HG03139 (cell line): ENCODE results near the gene GDA.
"Not testable (repeated sequence)": the region's sequence is repeated elsewhere in the genome, so short reads cannot be mapped to it uniquely, and the experiment has no call there.

Experiments
- ATAC-seq: cut with Tn5 transposase; IDR thresholded peaks from one replicate; pipeline ENCODE4 v1.9.1; 2021; ENCODE audit not compliant: unreplicated experiment

The GDA gene

DNA sequence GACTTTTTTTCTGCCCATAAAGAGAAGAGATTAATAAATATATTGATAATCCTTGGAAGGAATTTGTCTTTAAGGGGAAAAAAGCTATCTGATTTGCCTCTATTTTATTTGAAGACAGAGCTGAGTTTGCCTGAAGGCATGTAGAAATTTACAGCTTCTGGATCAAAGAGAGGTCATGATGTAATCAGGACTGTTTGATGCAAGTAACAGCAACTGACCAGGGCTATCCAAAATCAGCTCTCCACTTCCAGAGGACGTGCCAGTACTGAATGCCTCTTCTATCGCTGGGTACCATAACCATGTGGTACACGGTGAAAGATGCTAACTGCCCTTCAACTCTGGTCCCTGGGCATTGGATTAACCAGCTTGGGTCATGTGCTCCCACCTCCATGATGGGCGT, 125.2 kb downstream of the GDA start:
- no peak for ATAC-seq

DNA sequence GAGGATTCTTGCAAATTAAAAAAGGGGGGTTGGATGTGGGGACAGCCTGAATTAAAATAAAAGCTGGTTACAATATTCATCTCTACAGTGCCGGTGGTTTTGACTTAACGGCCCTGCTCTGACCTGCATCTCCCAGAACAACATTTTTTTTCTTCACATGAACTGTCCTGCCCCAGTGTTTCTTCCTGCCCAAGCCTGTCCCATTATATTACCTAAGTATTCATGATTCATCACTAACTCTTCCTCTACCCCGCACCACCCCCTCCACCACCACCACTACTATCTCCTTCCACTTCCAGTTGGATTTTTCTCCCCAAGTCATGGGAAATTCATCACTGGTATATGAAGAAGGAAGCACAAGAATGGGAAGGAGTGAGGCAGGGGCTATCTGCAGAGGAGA, 125.7 kb downstream of the GDA start:
- no peak for ATAC-seq

DNA sequence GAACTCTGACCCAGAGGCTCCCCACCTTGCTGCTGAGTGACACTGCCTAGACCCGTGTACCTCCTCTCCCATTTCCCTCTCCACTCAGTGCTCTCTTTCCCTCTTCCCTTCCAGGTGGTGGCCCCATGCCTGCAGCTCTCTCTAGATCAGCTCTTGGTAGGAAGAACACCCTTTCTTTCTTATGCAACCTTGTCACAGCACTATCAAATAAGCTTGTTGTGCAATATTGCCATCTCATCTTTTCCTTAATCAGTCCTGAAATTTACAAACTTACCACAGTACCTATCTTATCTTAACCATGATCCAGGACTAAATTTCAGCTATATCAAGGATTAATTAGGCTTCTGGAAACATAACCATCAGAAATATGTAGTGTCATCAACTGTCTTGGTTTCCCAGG, 127.2 kb downstream of the GDA start:
- ATAC-seq: no peak

DNA sequence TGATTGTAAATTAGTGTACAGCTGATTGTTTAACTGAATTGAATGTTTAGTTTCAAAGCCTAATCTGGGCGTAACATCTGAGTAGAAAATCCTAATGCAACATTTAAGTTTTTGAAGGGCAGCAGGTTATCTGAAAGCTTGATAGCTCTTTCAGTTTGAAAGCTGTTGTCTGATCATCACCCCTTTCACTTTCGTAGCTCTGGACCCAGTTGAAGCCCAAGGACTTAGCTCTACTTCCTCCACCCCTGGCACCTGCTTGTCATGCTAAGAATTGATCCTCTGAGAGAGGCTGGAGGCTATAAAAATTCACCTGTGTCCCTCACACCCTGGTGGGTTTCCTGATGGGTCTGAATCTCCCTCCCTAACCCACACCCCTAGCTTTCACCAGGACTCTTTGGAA, 129.7 kb downstream of the GDA start:
- ATAC-seq: peak; percentile 66

DNA sequence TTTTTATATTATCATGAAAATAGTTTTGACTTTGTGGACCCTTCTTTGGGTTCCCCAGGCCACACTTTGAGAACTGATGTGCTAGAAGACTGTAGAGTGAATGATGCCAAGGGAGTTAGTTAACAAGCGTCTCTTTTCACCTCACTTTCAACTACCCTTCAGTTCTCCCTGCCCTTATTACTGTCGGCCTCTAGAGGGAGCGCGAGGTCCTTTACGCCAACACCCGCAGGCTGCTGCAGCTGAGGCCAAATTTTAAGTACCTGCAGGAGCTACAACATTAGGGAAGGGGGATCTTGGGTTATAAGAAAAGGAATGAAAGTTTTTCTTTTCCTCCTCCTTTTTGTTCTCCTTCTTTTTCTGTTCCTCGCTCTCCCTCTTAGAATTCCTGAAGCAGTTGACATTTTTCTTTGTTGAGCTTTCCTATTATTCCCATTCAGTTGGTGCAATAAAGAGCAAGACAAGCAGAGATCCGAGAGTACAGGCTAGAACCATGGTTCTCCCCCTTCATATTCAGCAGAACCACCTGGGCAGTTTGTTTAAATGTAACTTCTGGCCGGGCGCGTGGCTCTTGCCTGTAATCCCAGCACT, 131.8 kb downstream of the GDA start:
- peak; percentile 80 for ATAC-seq

DNA sequence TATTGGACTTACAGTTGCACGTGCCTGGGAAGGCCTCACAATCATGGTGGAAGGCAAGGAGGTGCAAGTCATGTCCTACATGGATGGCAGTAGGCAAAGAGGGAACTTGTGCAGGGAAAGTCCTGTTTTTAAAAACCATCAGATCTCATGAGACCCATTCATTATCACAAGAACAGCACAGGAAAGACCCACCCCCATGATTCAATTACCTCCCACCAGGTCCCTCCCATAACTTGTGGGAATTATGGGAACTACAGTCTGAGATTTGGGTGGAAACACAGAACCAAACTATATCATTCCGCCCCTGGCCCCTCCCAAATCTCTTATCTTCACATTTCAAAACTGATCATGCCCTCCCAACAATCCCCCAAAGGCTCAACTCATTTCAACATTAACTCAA, 140.2 kb downstream of the GDA start:
- no peak for ATAC-seq

DNA sequence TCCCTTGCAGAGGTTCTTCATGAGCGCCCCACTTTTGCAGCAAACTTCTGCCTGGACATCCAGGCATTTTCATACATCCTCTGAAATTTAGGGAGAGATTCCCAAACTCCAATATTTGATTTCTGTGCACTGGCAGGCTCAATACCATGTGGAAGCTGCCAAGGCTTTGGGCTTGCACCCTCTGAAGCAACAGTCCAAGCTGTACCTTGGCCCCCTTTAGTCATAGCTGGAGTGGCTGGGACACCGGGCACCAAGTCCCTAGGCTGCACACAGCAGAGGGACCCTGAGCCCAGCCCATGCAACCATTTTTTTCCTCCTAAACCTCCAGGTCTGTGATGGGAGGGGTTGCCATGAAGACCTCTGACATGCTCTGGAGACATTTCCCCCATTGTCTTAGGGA, 141.1 kb downstream of the GDA start:
- no peak for ATAC-seq

DNA sequence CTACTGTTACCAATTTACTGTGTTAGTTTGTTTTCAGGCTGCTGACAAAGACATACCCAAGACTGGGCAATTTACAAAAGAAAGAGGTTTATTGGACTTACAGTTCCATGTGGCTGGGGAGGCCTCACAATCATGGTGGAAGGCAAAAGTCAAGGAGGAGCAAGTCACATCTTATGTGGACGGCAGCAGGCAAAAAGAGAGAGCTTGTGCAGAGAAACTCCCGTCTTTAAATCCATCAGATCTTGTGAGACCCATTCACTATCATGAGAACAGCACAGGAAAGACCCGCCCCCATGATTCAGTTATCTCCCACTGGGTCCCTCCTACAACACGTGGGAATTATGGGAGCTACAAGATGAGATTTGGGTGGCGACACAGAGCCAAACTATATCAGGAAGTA, 142.3 kb downstream of the GDA start:
- ATAC-seq: not testable (repeated sequence)

DNA sequence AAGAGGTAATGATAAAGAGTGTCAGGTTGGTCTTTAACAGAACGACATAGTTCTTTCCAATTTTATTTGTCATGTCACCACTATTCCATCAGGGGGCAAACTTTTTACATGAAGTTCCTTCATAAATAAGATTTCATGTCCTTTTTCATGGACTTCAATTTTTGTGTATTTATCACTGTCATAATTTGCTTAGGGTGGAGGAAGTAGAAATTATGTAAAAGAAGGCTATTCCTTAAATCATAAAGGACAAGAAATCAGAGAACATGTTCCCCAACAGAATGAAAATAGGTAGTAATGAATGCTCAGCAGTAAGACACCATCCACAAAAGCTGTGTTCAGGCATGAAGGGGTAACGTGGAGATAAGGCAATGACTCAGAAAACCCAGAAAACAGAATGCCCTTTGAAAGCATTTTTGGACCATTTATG, 143.0 kb downstream of the GDA start:
- no peak for ATAC-seq

DNA sequence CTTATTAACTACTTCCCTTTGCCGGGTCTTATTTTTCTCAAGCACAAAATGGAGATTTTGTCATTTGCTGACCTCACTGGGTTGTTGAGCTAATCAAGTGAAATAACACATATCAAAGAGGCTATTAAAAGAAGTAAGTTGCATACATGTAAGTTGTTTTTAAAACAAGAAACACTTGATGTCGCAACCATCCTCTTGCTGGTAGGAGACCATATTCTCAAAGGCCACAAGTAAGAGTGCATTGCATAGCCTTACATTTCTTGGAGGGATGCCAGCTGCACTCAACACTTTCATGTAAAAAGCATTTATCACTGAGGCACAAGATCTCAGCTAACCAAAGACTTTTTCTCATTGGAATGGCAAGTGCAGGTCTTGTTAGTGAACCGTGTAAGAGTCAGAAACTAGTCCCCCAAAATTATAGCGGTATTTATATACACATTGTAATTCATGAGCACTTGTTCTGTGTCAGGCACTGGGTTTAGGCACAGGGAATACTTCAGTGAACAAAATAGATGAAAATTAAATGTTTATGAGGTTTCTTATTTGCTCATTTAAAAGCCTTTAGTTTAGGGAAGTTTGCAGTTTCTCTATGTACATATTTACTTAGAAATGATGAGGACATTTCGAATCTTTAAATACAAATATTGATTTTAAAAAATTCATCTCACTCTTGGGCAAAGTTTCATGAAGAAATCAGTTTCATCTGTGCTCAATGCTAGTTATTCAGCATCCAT, 143.8 kb downstream of the GDA start:
- no peak for ATAC-seq

DNA sequence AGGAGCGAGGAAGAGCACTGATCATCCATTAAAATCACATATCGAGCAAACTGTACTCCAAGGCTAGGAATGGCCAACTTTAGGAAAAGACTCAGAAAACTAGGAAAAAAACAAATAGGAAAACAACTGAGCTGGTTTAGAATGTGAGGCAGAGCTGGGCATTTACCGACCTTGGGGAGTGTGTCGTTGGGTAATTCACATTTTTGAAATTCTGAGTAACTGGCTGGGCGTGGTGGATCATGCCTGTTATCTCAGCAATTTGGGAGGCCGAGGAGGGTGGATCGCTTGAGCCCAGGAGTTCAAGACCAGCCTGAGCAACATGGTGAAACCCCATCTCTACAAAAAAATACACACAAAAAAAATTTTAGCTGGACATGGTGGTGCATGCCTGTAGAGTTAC, 145.7 kb downstream of the GDA start:
- ATAC-seq: no peak

DNA sequence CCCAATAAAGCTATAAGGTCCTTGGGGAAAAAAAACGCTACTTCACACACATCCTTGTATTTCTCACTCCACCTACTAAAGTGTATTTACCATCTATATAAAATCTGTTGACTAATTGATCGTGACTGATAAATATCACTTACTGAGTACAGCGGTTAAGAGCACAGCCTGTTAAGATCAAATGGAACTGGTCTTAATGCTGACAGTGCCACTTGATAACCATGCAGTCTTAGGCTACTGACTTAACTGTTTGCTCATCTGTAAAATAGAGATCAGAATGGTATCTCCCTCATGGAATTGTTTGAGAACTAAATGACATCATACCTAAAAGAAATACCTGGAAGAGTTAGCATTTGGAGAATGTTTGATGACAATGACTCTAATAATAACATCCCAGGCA, 148.3 kb downstream of the GDA start:
- no peak for ATAC-seq

DNA sequence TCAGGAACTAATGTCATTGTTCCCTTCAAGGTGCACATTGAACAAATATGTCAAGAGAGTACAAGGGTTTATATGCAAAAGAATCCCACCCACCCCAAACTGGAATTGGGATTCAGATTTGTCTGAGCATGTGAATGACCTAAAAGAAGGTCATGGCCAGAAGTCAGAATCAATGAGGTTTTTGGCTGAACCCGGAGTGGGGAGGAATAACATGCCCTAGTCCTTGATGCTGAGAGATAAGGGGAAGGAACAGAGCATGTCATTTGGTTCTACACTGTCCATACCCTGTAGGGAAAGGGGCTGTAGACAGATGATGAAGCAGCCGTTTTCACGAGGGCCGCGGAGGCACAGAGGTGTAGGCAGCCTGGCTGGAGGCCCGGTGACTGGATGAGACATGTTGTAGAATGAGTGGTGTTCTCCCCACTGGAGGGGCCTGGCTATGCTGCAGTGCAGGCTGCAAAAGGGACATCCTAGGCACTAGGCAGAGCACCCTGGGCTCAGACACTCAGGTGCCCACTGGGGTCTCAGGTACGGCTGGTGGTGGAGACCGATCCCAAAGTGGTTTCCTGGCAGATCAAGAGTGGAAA, 149.9 kb downstream of the GDA start:
- ATAC-seq: no peak

DNA sequence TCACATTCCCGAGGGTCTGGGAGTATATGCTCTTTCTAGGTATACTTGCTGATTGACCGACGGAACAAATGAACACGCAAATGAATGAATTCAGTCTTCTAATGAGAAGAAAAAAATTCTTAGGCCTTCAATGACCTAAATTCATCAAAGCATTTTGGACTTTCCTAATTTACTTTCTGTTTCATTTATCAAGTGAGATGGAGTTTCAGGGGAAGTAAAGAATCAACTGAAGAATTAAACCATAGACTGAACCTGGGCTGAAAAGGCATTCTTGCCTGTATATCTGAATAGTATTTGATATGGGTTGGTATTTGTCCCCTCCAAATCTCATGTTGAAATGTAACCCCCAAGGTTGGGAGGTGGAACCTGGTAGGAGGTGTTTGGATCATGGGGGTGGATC, 151.6 kb downstream of the GDA start:
- no peak for ATAC-seq
